ENCODE results near the gene PCDHGC4.
A peak's percentile ranks its signal among the peaks of the same experiment; 100 is the strongest.

PCDHGC4 gene

DNA sequence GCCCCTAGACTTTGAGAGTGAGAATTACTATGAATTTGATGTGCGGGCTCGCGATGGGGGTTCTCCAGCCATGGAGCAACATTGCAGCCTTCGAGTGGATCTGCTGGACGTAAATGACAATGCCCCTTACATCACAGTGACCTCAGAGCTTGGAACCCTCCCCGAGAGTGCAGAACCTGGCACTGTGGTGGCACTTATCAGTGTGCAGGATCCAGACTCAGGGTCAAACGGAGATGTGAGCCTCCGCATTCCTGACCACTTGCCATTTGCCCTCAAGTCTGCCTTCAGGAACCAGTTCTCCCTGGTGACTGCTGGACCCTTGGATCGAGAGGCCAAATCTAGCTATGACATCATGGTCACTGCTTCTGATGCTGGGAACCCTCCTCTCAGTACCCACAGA, 1.3 kb downstream of the PCDHGC4 start:
- Mint-ChIP-seq H3K27ac (no peak overlapping the region), H3K27me3 (ENCODE audit: low read depth) (no peaks in the 10 kb centered on the region), H3K36me3 (ENCODE audit: low read depth) (peaks cover 82% of the 10 kb centered on the region), H3K4me1 (peaks cover 37% of the 10 kb centered on the region), H3K4me3 (peak overlapping the region; percentile 40 to 86 (median 73)), H3K9me3 (peaks cover 48% of the 10 kb centered on the region)
- TF ChIP-seq, protein P1, sequence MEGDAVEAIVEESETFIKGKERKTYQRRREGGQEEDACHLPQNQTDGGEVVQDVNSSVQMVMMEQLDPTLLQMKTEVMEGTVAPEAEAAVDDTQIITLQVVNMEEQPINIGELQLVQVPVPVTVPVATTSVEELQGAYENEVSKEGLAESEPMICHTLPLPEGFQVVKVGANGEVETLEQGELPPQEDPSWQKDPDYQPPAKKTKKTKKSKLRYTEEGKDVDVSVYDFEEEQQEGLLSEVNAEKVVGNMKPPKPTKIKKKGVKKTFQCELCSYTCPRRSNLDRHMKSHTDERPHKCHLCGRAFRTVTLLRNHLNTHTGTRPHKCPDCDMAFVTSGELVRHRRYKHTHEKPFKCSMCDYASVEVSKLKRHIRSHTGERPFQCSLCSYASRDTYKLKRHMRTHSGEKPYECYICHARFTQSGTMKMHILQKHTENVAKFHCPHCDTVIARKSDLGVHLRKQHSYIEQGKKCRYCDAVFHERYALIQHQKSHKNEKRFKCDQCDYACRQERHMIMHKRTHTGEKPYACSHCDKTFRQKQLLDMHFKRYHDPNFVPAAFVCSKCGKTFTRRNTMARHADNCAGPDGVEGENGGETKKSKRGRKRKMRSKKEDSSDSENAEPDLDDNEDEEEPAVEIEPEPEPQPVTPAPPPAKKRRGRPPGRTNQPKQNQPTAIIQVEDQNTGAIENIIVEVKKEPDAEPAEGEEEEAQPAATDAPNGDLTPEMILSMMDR (IDR thresholded peaks at IDR 0.05; ENCODE audit: unreplicated experiment in 3 of 3), result no peak

DNA sequence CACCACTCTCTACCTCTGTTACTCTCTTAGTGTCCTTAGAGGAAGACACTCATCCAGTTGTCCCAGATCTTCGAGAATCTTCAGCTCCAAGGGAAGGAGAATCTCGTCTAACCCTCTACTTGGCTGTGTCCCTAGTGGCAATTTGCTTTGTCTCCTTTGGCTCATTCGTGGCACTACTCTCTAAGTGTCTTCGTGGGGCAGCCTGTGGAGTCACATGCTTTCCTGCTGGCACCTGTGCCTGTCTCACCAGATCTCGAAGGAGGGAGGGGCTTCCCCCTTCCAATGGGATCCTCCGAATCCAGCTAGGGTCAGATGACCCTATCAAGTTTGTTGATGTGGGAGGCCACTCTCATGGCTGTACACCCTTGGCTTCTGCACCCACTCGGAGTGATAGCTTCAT, 2.3 kb downstream of the PCDHGC4 start:
- TF ChIP-seq, protein P1 (IDR thresholded peaks at IDR 0.05; ENCODE audit: unreplicated experiment in 3 of 3), result no peak
- Mint-ChIP-seq H3K27ac (no peak overlapping the region), H3K9me3 (peaks cover 46% of the 10 kb centered on the region), H3K36me3 (ENCODE audit: low read depth) (peaks cover 85% of the 10 kb centered on the region), H3K4me3 (peak overlapping the region; percentile 48 to 73 (median 64)), H3K27me3 (ENCODE audit: low read depth) (no peaks in the 10 kb centered on the region), H3K4me1 (peaks cover 36% of the 10 kb centered on the region)

DNA sequence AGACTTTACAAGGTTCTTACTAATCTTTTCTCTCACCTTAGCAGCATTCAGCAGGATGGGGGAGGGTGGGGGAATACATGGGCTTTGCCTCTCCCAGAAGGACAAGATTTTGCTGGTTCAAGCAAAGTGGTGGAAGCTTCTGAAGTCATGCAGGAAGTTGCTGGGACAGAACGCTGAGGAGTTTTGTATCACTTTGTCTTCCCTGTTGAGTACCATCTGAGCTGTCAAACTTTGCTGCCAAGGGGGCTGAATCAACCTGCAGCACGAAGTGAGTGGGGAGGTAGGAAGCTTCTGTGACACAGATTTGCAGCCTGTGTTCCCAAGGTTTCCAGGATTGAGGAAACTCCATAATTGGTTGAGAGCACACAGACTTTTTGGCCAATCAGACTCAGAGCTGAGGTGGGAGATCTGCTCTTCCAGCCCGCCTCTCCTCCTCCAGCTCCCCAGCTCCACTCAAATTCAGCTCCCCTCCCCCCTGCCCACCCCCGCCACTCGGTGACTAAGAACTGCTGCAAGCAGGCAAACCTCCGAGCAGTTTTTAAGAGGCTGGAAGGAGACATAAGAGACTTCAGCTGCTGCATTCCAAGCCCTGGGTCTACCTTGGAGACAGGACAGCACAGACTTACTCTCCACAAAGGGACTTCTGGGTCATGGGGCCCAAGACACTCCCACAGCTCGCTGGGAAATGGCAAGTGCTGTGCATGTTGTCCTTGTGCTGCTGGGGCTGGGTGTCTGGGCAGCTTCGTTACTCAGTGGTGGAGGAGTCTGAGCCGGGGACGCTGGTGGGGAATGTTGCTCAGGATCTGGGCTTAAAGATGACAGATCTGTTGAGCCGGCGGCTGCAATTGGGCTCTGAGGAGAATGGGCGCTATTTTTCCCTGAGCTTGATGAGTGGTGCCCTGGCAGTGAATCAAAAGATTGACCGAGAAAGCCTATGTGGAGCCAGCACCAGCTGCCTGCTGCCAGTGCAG, 4.0 kb downstream of the PCDHGC4 start, which contains the start of gene PCDHGC5:
Gene PCDHGC5 (plus strand): TSS at position 491 of the 971 bp plus-strand sequence. CDS start 160 bp downstream, at position 651.
- peak within 1 kb of the TSS in 2 of 3 experiments; percentile 13 to 22 for H3K27ac Mint-ChIP-seq
- peaks cover 87% of the 10 kb centered on the region for H3K36me3 Mint-ChIP-seq (ENCODE audit: low read depth)
- H3K9me3 Mint-ChIP-seq, result peaks cover 38% of the 10 kb centered on the region
- TF ChIP-seq, protein P1 (IDR thresholded peaks at IDR 0.05; ENCODE audit: unreplicated experiment in 3 of 3), result no peak
- H3K4me1 Mint-ChIP-seq, result peaks cover 31% of the 10 kb centered on the region
- H3K4me3 Mint-ChIP-seq, result no peak within 1 kb of the TSS
- H3K27me3 Mint-ChIP-seq (ENCODE audit: low read depth), result no peaks in the 10 kb centered on the region

DNA sequence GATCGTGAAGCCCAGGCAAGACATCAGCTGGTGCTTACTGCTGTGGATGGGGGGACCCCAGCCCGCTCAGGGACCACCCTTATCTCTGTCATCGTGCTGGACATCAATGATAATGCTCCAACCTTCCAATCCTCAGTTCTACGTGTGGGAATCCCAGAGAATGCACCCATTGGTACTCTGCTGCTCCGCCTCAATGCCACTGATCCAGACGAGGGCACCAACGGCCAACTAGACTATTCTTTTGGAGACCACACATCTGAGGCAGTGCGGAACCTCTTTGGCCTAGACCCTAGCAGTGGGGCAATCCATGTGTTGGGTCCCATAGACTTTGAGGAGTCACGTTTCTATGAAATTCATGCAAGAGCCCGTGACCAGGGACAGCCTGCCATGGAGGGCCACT, 5.0 kb downstream of the PCDHGC4 start:
- TF ChIP-seq, protein P1 (IDR thresholded peaks at IDR 0.05; ENCODE audit: unreplicated experiment in 3 of 3), result no peak
- Mint-ChIP-seq H3K27ac (no peak overlapping the region), H3K9me3 (peaks cover 38% of the 10 kb centered on the region), H3K4me3 (no peak overlapping the region), H3K36me3 (ENCODE audit: low read depth) (peaks cover 81% of the 10 kb centered on the region), H3K4me1 (peaks cover 33% of the 10 kb centered on the region), H3K27me3 (ENCODE audit: low read depth) (no peaks in the 10 kb centered on the region)

DNA sequence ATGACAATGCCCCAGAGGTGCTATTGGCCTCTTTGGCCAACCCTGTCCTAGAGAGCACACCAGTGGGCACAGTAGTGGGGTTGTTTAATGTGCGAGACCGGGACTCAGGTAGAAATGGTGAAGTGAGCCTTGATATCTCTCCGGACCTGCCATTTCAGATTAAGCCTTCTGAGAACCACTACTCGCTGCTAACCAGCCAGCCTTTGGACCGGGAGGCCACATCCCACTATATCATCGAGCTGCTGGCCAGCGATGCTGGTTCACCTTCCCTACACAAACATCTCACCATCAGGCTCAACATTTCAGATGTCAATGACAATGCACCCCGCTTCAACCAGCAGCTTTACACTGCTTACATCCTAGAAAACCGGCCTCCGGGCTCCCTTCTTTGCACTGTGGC, 5.4 kb downstream of the PCDHGC4 start:
- Mint-ChIP-seq H3K9me3 (peaks cover 38% of the 10 kb centered on the region), H3K4me1 (peaks cover 32% of the 10 kb centered on the region), H3K36me3 (ENCODE audit: low read depth) (peaks cover 77% of the 10 kb centered on the region), H3K27ac (no peak overlapping the region), H3K27me3 (ENCODE audit: low read depth) (no peaks in the 10 kb centered on the region), H3K4me3 (no peak overlapping the region)
- TF ChIP-seq, protein P1 (IDR thresholded peaks at IDR 0.05; ENCODE audit: unreplicated experiment in 3 of 3), result no peak

Measured in nephron (organoid).